NCI-H748 treated with DMSO at 0.1 percent for 48 hours (cell line): ENCODE data around the gene SIRT6.
"Not testable (repeated sequence)": the region's sequence is repeated elsewhere in the genome, so short reads cannot be mapped to it uniquely, and the experiment has no call there.

Source experiments
- DNase-seq: peaks from one replicate; lab custom pipeline; 2025; lab: John Stamatoyannopoulos, UW

Gene SIRT6

DNA sequence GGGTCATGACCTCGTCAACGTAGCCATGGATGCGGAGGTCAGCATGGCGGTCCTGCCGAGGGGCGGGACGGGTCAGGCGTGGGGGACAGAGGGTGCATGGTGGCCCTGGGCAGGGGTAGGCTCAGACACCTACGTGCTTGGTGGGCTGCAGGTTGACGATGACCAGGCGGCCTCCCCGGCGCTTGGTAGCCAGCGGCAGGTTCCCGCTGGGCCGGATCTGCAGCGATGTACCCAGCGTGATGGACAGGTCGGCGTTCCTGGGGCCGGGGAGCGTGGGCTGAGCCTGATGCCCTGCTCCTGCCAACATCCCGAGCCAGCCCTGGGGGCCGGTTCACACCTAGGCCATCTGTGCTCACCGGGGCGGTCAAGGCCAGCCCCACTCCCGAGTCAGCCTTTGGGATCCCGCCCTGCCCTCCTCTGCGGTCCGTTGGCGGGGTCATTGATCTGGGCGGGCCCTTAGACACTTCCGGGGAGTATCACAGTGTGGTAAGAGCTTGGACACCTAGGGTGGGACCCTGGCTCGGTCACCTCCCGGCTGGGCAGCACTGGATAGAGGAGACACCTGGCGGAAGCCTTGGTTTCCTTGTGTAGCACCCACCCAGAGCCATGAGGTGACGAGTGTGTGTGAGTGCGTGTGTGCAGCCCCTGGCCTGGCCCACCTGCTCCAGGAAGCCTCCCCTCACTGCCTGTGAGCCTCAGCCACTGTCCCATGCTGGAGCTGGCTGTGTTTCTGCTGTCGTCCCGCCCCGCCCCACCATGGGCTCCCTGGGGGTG, 7.3 kb downstream of the SIRT6 start:
- DNase-seq: no peak

DNA sequence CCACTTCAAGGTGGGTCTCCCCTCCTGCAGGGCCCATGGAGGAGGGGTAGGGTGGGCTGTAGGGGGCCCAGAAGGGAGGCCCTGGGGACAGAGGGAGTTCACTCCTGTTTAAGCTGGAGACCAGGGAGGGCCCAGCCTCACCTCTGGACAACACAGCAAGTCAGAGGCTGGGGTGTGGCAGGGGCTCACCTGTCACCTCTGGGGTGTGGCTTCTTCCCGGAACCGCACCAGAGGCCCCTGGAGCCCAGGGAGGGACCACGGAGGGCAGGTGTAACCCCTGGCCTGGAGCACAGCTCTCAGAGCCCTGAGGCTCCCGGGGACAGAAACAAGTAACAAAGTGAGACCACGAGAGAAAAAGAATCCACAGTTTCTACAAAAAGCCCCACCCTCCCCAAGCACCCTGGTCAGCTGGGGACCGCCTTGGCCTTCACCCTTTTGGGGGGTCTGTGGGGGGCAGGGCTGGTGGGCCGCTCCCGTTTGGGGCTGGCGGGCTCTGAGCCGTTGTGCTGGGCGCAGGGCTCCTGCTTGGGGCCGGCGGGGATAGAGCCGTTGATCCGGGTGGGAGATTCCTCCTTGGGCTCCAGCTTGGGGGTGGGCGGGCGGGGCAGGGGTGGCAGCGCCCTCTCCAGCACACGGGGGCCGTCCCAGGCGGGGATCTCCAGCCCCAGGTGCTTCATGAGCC, 8.0 kb downstream of the SIRT6 start:
- no peak for DNase-seq

DNA sequence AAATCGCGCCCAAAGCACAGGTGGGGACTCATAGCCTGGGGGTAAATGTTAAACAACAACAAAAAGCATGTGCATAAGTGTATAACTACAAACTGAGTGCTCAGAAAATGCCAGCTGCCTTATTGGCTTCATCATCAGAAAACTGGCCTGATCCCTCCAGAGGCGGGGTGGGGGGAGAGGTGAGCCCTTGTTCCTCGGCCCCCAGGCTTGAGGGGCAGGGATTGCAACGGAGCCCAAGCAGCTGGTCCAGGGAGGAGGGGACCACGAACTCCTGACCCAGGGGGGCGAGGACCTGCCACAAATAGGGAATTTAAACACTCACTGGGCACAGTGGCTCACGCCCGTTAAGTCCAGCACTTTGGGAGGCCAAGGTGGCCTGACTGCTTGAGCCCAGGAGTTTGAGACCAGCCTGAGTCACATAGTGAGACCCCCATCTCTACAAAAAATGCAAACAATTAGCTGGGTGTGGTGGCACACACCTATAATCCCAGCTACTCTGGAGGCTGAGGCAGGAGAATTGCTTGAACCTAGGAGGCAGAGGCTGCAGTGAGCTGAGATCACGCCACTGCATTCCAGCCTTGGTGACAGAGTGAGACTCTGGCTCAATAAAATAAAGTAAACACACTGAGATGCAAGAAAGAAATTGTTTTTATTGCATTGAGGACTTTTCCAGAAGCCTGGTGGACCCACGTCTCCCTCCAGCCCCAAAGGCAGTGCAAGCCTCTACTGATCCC, 8.7 kb downstream of the SIRT6 start:
- no peak for DNase-seq

DNA sequence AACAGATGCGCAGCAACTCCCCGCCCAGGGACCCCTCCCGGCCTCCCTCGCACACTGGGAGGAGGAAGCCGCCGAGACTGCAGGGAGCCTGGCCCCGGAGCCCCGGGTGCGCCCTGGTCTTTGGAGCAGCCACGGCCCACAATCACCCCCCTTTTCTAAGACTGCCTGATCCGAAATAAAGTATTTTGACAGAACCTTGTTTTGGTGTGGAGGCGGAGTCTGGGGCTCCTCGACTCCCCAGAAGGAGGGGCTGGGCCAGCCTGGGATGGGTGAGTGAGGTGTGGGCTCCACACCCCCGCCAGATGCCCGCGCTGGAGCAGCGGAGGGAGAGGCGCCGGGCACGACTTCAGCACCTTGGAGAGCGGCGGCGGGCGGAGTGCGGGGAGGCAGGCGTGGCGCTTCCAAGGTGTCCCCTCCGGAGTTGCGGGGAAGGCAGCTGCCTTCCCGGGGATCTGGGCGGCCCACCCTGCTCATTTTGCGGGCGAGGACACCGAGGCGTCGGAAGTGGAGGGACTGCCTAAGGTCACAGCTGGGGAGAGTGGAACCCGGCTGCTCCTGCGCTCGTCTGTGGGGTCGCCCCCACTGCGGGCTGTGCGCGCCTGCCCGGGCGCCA, 9.4 kb downstream of the SIRT6 start:
- no peak for DNase-seq

DNA sequence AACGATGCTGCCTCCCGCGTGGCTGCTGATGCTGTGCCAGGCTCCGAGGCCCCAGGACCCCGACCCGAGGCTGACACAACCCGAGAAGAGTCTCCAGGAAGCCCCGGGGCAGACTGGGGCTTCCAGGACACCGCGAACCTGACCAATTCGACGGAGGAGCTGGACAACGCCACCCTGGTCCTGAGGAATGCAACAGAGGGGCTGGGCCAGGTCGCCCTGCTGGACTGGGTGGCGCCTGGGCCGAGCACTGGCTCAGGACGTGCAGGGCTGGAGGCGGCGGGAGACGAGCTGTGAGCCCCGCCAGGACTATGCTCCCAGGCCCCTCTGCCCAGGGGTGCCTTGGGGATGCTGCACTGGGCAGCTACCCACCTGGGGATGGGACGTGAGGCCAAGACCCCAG, 10.7 kb downstream of the SIRT6 start:
- DNase-seq: no peak

DNA sequence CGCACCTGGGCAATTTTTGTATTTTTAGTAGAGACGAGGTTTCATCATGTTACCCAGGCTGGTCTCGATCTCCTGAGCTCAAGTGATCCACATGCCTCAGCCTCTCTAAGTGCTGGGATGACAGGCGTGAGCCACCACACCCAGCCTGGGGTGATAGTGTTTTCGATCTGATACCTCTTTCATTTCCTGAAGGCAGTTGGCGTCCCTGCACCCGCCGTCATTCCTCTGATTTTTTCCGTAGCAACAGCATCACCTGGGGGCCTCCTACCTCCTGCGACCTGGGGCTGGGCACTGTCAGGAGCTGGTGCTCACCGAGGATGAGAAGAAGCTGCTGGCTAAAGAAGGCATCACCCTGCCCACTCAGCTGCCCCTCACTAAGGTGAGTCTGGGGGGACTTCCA, 18.1 kb downstream of the SIRT6 start:
- DNase-seq: no peak

DNA sequence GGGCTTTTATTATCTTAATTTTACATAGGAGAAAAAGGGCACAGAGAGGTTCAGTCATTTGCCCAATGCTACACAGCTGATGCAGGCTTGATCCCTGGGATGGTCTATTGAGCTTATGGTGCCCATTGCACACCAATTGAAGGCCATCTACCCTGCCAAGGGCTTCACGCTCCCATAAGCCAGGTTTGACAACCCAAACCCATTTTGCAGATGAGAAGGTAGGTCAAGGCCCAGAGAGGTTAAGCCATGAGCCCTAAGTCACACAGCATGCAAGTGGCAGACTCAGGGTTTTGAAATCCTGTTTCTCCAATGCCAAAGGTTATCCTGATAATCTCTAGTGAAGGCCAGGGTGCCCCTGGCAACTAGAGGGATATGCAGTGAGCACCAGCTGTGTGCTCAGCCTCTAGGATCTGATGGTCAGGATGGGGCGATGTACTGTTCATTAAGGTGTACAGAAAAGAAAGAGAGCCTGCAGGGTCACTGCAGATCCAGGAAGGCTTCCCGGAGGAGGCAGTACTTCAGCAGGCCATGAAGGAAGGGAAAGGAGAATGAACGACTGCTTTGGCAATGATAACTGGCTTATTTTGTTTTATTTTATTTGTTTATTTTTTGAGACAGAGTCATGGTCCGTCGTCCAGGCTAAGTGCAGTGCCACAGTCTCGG, 20.8 kb downstream of the SIRT6 start:
- DNase-seq: no peak

DNA sequence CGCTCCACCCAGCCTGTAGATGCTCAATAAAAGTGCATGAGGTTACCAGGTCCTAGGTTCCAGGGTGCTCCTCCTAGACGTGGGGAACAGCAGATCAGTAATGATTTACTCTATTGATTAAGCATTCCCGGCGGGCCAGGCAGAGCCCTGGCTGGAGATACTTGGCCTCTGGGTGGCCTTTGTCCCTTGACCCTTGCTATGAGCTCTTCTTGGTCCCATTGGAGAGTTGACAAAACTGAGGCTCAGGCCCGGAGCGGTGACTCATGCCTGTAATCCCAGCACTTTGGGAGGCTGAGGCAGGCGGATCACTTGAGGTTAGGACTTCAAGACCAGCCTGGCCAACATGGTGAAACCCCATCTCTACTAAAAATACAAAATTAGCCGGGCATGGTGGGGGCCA, 24.4 kb downstream of the SIRT6 start:
- not testable (repeated sequence) for DNase-seq

DNA sequence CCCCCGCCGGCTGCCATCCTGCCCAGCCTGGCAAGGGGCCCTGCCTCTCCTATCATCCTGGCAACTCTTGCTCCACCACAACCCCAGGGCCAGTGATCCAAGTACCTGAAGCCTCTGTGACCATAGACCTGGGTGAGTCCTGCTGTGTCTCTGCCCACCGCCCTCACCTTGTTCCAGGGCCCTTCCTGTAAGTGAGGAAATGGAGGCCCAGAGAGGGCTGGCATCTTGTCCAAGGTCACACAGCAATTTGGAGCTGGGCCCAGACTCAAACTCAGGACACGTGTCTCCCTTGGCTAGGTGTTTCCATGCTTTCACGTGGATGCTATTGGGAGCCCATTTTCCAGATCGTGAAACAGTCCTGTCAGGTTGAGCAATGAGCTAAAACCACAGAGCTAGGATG, 25.2 kb downstream of the SIRT6 start:
- DNase-seq: no peak

DNA sequence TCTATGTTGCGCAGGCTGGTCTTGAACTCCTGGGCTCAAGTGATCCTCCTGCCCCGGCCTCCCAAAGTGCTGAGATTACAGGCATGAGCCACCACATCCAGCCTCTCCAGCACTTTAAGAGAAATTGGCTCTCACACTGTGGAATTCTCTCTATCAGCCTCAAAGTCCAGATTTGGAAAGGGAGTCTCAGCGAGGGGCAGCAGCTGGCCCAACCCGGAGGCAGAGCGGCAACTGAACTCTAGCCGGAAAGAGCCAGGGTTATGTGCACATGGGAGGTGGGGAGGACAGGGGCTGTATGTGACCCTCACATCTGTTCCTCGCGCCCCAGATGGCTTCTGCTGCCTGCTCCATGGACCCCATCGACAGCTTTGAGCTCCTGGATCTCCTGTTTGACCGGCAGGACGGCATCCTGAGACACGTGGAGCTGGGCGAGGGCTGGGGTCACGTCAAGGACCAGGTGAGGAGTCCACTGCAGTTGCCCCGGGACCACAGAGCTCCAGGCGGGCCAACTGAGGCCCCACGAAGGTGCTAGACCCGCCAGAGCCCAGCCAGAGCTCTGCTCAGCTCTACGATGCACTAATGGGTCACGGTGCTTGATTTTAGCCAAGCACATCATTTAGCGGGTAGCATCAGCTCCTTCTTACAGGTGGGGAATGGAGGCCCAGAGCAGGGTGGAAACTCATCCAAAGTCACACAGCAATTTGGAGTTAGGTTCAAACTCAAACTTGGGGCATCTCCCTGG, 27.6 kb downstream of the SIRT6 start:
- no peak for DNase-seq

DNA sequence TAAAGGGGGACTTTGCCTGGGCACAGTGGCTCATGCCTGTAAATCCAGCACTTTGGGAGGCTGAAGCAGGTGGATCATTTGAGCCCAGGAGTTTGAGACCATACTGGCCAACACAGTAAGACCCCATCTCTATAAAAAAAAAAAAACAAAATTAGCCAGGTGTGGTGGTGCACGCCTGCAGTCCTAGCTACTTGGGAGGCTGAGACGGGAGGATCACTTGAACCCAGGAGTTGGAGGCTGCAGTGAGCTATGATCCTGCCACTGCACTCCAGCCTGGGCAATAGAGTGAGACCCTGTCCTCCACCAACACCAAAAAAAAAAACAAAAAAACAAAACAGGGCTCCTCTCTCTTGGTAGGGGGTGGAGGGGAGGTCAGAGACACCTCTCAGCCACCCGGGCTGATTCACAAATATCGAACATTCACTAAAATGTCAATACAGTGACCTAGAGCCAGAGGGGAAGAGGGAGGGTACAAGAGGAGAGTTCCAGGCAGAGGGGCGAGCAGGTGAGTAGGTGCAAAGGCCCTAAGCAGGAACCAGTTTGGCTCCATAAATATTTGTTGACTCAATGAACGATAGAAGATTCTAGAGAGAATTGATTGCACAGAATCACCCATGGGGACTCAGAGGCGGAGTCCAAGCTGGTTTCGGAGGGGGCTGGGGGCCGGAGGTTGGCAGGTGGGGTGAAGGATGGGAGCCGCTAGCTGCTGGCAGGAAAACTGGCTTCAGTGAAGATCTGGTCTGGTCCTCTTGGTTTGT, 29.9 kb downstream of the SIRT6 start:
- no peak for DNase-seq

DNA sequence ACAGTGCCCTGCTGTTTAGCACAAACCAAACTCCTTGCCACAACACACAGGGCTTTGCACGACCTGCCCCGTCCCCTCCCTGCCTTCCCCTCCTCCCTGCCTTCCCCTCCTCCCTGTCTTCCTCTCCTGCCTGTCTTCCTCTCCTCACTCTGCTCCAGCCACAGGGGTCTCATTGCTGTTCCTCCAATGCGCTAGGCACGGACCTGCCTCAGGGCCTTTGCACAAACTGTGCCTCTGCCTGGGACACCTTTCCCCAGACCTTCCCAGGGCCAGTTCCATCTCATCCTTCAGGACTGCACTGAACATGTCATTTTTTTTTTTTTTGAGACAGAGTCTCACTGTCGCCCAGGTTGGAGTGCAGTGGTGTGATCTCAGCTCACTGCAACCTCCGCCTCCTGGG, 30.7 kb downstream of the SIRT6 start:
- no peak for DNase-seq

DNA sequence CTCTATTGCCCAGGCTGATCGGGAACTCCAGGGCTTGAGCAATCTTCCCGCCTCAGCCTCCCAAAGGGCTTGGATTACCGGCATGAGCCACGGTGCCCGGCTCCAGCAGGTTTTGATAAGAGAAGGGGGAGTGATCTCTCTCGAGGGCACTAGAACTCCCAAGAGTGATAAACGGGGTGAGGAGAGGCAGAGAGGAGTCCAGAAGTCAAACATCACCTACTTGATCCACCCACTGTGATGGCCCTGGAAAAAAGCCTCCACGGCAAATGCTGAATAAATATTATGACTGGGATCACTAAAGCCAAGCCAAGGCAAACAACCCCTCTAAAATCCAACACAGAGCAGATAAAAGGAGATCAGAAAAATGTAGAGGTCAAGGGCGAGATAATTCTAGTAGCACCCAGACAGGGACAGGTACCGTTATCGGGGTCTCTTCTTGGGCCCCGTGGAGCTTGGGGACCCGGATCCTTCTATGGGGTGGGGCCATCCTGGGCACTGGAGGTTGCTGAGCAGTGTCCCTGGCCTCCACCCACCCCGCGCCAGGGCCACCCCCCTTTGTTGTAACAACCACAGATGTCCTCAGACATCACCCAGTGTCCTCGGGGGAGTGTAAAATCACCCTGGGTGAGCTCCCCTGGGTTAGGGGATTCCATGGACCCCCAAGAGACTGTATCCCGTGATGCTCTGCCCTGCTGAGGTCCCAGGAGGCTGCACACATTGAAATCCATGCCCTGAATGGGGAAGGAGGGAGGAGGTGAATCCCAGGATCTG, 32.7 kb downstream of the SIRT6 start:
- no peak for DNase-seq

DNA sequence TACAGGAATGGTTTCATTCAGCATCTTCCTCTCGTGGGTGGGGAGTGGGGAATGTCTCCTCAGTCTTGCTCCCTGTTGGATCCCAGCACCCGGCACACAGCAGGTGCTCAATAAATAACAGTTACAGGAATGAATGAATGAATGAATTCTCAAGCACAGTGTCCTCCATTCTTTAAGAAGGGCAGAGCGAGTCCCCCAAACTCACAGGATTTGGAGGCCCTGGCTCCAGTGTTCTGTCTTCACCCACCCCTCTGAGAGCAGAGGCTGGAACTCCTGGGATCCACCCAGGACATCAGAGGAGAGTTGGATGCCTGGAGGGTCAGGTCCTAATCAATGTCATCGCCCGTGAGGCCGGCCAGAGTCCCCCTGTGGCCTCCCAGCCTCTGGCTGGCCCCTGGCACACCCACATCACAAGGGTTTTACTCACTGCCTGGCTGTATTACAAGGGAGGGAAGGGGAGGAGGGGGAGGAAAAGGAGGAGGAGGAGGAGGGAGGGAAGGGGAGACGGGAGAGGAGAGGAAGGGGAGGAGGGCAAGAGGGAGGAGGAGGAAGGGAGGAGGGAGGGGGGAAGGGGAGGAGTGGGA, 37.6 kb downstream of the SIRT6 start:
- no peak for DNase-seq

DNA sequence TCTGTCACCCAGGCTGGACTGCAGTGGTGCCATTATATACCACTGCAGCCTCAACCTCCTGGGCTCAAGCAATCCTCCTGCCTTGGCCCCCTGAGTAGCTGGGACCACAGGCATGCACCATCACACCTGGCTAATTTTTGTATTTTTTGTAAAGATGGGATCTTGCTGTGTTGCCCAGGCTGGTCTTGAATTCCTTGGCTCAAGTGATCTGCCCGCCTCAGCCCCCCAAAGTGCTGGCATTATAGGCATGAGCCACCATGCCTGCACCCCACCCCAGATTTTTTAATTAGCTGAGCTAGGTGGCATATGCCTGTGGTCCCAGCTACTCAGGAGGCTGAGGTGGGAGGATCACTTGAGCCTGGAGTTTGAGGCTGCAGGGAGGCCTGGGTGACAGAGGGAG, 39.4 kb downstream of the SIRT6 start:
- not testable (repeated sequence) for DNase-seq

DNA sequence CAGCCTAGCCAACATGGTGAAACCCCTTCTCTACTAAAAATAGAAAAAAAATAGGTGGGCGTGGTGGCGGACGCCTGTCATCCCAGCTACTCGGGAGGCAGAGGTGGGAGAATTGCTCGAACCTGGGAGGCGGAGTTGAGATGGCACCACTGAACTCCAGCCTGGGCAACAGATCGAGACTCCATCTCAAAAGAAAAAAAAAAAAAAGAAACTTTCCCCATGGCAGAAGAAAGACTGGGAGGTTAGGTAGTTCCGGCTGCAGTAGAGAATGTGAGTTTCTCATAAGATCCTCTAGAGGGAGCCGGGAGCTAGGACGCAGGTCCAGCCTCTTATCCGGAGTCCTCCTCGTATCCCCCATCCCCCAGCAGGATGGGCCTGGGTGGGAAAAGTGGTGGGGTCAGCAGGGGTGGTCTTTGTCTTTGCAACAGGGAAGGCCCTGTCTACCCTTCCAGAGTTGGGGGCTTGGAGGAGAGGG, 42.1 kb downstream of the SIRT6 start:
- peak; percentile 18 for DNase-seq

DNA sequence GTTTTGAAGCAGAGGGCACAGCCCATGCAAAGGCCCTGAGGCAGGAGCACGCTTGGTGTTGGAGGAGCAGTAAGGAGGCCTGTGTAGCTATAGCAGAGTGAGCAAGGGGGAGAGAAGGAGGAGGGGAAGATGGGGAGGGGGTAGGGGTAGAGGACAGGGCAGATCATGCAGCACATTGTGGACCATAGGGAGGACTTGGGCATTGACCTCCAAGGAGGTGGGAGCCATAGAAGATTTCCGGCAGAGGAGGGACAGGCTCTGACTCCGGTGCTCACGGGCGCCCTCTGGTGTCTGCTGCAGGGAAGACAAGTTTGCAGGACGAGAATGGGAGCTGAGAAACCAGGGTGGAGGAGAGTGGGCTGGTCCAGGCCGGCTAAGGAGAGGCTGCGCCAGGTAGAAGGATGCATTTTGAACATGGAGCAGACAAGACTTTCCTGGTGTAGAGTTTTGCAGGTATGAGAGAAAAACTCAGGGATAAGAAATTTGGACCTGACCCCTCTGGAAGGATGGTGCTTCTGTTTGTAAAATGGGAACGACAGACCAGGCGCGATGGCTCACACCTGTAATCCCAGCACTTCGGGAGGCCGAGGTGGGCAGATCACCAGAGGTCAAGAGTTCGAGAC, 42.6 kb downstream of the SIRT6 start:
- DNase-seq: peak; percentile 19

DNA sequence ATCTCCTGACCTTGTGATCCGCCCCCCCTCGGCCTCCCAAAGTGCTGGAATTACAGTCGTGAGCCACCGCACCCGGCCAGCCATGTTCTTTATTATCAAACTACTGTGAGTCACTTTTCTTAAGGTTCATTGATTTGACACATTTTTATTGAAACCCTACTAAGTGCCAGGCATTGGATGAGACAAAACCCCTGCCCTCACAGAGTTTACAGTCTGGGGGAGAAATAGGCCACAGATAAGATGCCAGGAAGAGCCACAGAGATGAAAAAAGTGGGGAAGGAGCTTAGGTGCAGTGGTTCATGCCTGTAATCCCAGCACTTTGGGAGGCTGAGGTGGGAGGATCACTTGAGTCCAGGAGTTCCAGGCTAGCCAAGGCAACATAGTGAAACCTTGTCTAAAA, 43.9 kb downstream of the SIRT6 start:
- no peak for DNase-seq

DNA sequence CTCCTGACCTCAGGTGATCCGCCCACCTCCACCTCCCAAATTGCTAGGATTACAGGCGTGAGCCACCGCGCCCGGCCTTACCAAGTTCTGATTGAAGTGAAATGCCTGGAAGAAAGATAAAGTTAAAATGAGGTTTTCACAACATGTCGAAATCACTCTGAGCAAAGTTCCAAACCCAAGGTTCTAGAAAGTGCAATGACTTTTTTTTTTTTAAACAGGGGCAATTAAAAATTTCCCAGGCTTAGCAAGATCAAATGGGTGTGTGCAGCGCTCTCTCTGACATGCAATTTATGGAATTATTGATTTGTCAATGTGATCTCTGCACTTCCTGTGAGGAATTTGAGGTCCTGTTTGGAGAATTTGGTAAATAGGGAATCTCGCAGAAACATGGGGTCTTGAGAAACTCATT, 45.7 kb downstream of the SIRT6 start:
- DNase-seq: no peak
